MCF 10A (cell line): Measurements from ENCODE around the gene GPR26. TPM values are rescaled to one million over a fixed set of nuclear protein-coding genes. Genes with fewer than 3 reads are reported as not detected.

Experiments
- BruUV-seq: library from RNA; stranded (reverse); fragments of 400-500 nt; replicated peaks from 2 replicates; lab custom pipeline; 2021; lab: Mats Ljungman, UMichigan
- CTCF ChIA-PET: fragments of 300-600 bp; sonication (Branson Sonifier 250); formaldehyde crosslinking; extraction: SDS; loops from one replicate; lab custom pipeline; 2021; ENCODE audit warnings: antibody characterized with exemption, inconsistent platforms; lab: Yijun Ruan, JAX
- POLR2A ChIA-PET: fragments of 300-600, 350-650 bp; sonication (Branson Sonifier 250); formaldehyde crosslinking; extraction: SDS; loops from one replicate; lab custom pipeline; 2020; ENCODE audit warnings: antibody characterized with exemption, inconsistent platforms; lab: Yijun Ruan, JAX
- DNase-seq: peaks from one replicate; pipeline ENCODE4 v3.0.0-alpha.2; 2018; ENCODE audit not compliant: unreplicated experiment
- H3K27ac Mint-ChIP-seq: one replicate; pipeline ENCODE4 v1.8.0; 2022; ENCODE audit warnings: mild to moderate bottlenecking, low read depth, mixed read lengths; ENCODE audit not compliant: unreplicated experiment
- H3K27me3 Mint-ChIP-seq: one replicate; pipeline ENCODE4 v1.8.0; 2022; ENCODE audit warnings: mixed read lengths; ENCODE audit not compliant: insufficient read depth, unreplicated experiment
- H3K36me3 Mint-ChIP-seq: one replicate; pipeline ENCODE4 v1.8.0; 2022; ENCODE audit warnings: mild to moderate bottlenecking, moderate library complexity, mixed read lengths; ENCODE audit not compliant: insufficient read depth, unreplicated experiment
- H3K4me1 Mint-ChIP-seq: one replicate; pipeline ENCODE4 v1.8.0; 2022; ENCODE audit warnings: mixed read lengths; ENCODE audit not compliant: insufficient read depth, unreplicated experiment
- H3K4me3 Mint-ChIP-seq: one replicate; pipeline ENCODE4 v1.8.0; 2022; ENCODE audit warnings: mild to moderate bottlenecking, moderate library complexity, mixed read lengths; ENCODE audit not compliant: unreplicated experiment
- H3K9me3 Mint-ChIP-seq: one replicate; pipeline ENCODE4 v1.8.0; 2022; ENCODE audit warnings: mixed read lengths; ENCODE audit not compliant: unreplicated experiment
- CTCF ChIP-seq: fragments of 200-600 bp; IDR thresholded peaks from one replicate; pipeline ENCODE4 v1.8.0; 2022; ENCODE audit warnings: antibody characterized with exemption, mild to moderate bottlenecking; ENCODE audit not compliant: unreplicated experiment
- intact Hi-C: fragments of 100-400 bp; cut with micrococcal nuclease; formaldehyde crosslinking; loops from 2 replicates; pipeline ENCODE4 v1.14.1; 2022
- total RNA-seq: library from RNA; stranded (reverse); gene quantifications from 2 replicates; pipeline ENCODE4 v1.2.3, GENCODE V29; 2022

The GPR26 gene
- total RNA-seq, 1 experiment from 2014 or later: not detected

DNA sequence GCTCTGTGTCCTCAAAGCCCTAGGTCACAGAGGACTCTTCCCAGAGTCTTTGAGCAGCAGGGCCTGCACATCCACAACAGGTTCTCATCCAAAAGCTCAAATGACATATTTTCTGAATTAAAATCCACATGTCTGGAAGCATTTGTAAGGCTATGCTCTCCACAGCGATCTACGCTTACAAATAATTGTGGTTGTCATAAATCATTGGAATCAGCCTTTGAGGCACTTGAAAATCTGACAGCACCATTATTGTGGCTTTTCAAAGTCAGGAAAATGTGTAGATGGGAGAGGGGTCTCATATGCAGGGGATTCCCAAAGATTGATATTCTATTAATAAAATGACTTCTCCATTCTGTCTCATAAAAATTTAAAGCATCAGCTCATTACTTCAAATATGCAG lies 16.3 kb downstream of the GPR26 start:
- Mint-ChIP-seq H3K4me1 (no peaks in the 10 kb centered on the region), H3K27me3 (peaks cover 80% of the 10 kb centered on the region), H3K27ac (no peak overlapping the region), H3K4me3 (no peak overlapping the region), H3K9me3 (no peaks in the 10 kb centered on the region), H3K36me3 (no peaks in the 10 kb centered on the region)
- ChIA-PET CTCF (interaction anchor here (0.6 kb wide), 2 partner anchors 22 to 27 kb away, joined by 3 read pairs; no protein-coding TSS in a partner anchor), POLR2A (no interaction called here)
- intact Hi-C loops: no loop called here
- DNase-seq: no peak
- no peak for TF ChIP-seq CTCF
- no TSS peak for BruUV-seq

DNA sequence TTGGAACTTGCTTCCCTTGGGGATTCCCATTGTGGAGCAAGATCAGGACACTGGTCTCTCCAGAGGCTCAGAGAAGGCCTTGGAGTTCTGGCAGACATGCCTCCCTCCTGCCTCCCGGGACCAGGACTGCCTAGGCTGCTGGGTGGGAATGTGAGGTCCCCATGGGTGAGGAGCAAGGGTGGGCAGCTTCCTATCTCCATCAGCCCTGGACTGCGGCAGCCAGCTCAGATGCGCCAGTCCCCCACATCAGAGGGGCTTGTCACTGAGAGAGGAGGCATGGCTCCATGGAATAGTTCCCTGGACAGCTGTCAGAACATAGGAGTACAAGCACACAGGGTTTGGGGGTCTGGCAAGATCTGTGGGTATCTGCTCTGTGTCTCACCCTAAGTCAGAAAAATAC lies 17.3 kb downstream of the GPR26 start:
- no peak for DNase-seq
- no peaks in the 10 kb centered on the region for H3K36me3 Mint-ChIP-seq
- intact Hi-C loops: no loop called here
- CTCF ChIA-PET: no interaction called here
- no peak for TF ChIP-seq CTCF
- peaks cover 73% of the 10 kb centered on the region for H3K27me3 Mint-ChIP-seq
- POLR2A ChIA-PET: no interaction called here
- BruUV-seq: no TSS peak
- H3K27ac Mint-ChIP-seq: no peak overlapping the region
- H3K9me3 Mint-ChIP-seq: no peaks in the 10 kb centered on the region
- no peak overlapping the region for H3K4me3 Mint-ChIP-seq
- no peaks in the 10 kb centered on the region for H3K4me1 Mint-ChIP-seq

- POLR2A ChIA-PET: no interaction called here
- TF ChIP-seq CTCF: no peak
- Mint-ChIP-seq H3K36me3 (no peaks in the 10 kb centered on the region), H3K9me3 (no peaks in the 10 kb centered on the region), H3K4me1 (no peaks in the 10 kb centered on the region), H3K27me3 (peaks cover 69% of the 10 kb centered on the region), H3K27ac (no peak overlapping the region), H3K4me3 (no peak overlapping the region)
- intact Hi-C loops: no loop called here
- CTCF ChIA-PET: no interaction called here
- no TSS peak for BruUV-seq
- DNase-seq: no peak
Observed at GRCh38 chr10:123683865-123684264, 17.7 kb downstream of the GPR26 start.

GRCh38 chr10:123685260-123685659 lies 19.1 kb downstream of the GPR26 start:
- CTCF ChIA-PET: interaction anchor here (0.7 kb wide), 1 partner anchor 137 kb away, joined by 4 read pairs; no protein-coding TSS in a partner anchor
- no peak for TF ChIP-seq CTCF
- intact Hi-C loops: no loop called here

More at GRCh38 chr10:123685260-123685659, 19.1 kb downstream of the GPR26 start:
- POLR2A ChIA-PET: no interaction called here
- Mint-ChIP-seq H3K36me3 (no peaks in the 10 kb centered on the region), H3K9me3 (no peaks in the 10 kb centered on the region), H3K4me3 (no peak overlapping the region), H3K4me1 (no peaks in the 10 kb centered on the region), H3K27me3 (peaks cover 55% of the 10 kb centered on the region), H3K27ac (no peak overlapping the region)
- no TSS peak for BruUV-seq
- no peak for DNase-seq
